ENCODE data around the gene RNU6-9.
"Not testable (repeated sequence)": the region's sequence is repeated elsewhere in the genome, so short reads cannot be mapped to it uniquely, and the experiment has no call there.

RNU6-9 gene

DNA sequence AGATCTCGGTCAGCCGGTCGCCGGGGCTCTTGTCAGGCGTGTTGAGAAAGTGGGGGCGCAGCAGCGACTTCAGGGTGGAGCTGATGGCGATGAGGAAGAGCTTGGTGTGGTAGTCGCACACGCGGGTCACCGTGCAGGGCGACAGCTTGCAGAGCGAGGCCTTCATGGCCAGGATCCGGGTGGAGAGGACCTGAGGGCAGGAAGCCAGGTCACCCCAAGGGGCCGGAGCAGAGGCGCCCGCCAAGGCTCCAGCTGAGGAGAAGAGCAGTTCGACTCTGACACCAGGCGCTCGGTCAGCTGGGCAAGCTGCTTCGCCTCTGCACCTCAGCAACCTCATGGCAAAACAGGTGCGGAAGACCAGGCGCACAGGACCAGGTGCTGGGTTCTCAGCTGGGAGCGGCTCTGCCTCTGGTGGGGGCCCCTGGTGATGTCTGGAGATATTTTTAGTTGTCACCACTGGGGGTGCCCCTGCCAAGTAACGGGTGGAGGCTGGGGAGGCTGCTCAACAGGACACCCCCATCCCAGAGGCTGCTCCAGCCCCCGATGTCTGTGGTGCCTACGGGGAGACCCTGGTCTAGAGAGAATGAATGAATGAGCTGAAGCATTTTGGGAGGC is 17.9 kb upstream of the RNU6-9 start:
- Histone ChIP-seq H3K4me1 (ENCODE audit: control insufficient read depth in 1 of 2, insufficient read depth in 1 of 2, low read depth in 1 of 2, low read length in 1 of 2) (peaks cover 7 to 10% of the 10 kb centered on the region in 2 experiments), H3K4me3 (ENCODE audit: low read depth in 1 of 2, low read length in 1 of 2) (no peak overlapping the region), H3K27ac (no peak overlapping the region), H3K36me3 (peaks cover 71% of the 10 kb centered on the region), H3K27me3 (no peaks in the 10 kb centered on the region), H3K9me3 (no peaks in the 10 kb centered on the region)
- TF ChIP-seq, protein P1, sequence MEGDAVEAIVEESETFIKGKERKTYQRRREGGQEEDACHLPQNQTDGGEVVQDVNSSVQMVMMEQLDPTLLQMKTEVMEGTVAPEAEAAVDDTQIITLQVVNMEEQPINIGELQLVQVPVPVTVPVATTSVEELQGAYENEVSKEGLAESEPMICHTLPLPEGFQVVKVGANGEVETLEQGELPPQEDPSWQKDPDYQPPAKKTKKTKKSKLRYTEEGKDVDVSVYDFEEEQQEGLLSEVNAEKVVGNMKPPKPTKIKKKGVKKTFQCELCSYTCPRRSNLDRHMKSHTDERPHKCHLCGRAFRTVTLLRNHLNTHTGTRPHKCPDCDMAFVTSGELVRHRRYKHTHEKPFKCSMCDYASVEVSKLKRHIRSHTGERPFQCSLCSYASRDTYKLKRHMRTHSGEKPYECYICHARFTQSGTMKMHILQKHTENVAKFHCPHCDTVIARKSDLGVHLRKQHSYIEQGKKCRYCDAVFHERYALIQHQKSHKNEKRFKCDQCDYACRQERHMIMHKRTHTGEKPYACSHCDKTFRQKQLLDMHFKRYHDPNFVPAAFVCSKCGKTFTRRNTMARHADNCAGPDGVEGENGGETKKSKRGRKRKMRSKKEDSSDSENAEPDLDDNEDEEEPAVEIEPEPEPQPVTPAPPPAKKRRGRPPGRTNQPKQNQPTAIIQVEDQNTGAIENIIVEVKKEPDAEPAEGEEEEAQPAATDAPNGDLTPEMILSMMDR (IDR thresholded peaks at IDR 0.05), result no peak

DNA sequence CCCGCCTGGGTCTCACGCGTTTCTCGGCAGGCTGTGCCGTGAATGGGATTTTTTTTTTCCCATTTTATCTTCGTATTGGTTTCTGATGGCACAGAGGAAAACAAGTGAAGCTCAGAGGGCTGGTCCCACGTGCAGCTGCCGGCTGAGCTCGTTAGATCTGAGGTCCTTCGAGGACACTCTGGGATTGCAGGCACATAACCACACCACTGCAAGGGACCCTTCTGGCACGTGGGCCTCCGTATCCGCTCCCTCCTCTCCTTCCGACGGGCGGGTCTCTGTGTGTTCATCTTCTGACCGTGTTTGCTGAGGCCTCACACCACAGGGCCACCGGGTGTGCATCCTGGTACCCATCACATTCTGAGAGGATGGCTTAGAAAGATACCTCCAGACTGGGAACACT is 17.2 kb upstream of the RNU6-9 start:
- Histone ChIP-seq H3K27me3 (no peaks in the 10 kb centered on the region), H3K36me3 (peaks cover 67% of the 10 kb centered on the region), H3K27ac (no peak overlapping the region), H3K4me3 (ENCODE audit: low read depth in 1 of 2, low read length in 1 of 2) (no peak overlapping the region), H3K9me3 (no peaks in the 10 kb centered on the region), H3K4me1 (ENCODE audit: control insufficient read depth in 1 of 2, insufficient read depth in 1 of 2, low read depth in 1 of 2, low read length in 1 of 2) (peaks cover 7 to 10% of the 10 kb centered on the region in 2 experiments)
- TF ChIP-seq, protein P1 (IDR thresholded peaks at IDR 0.05), result no peak

DNA sequence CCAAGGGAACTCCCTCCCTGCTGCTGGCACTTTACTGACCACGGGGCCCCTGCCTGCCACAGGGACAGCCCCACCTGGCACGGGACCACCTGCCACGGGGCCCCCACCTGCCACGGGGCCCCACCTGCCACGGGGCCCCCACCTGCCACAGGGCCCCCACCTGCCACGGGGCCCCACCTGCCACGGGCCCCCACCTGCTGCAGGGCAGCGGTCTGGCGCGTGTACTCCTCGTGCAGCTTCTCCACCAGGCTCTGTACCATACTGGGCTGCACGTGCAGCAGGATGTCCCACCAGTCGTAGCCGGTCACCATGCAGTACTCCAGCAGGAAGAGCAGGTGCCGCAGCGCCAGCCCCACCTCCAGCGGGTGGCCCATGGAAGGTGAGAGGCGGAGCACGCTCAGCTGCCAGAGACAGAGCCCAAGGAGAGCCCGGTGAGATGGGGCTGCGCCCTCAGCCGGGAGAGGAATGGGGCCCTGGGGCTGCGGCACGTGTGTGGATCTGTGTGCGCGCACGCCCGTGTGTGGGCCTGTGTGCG is 16.4 kb upstream of the RNU6-9 start:
- H3K27me3 ChIP-seq, result no peaks in the 10 kb centered on the region
- peaks cover 6 to 9% of the 10 kb centered on the region in 2 experiments for H3K4me1 ChIP-seq (ENCODE audit: control insufficient read depth in 1 of 2, insufficient read depth in 1 of 2, low read depth in 1 of 2, low read length in 1 of 2)
- TF ChIP-seq, protein P1 (IDR thresholded peaks at IDR 0.05), result no peak
- H3K9me3 ChIP-seq, result no peaks in the 10 kb centered on the region
- H3K4me3 ChIP-seq (ENCODE audit: low read depth in 1 of 2, low read length in 1 of 2), result no peak overlapping the region
- no peak overlapping the region for H3K27ac ChIP-seq
- peaks cover 70% of the 10 kb centered on the region for H3K36me3 ChIP-seq

DNA sequence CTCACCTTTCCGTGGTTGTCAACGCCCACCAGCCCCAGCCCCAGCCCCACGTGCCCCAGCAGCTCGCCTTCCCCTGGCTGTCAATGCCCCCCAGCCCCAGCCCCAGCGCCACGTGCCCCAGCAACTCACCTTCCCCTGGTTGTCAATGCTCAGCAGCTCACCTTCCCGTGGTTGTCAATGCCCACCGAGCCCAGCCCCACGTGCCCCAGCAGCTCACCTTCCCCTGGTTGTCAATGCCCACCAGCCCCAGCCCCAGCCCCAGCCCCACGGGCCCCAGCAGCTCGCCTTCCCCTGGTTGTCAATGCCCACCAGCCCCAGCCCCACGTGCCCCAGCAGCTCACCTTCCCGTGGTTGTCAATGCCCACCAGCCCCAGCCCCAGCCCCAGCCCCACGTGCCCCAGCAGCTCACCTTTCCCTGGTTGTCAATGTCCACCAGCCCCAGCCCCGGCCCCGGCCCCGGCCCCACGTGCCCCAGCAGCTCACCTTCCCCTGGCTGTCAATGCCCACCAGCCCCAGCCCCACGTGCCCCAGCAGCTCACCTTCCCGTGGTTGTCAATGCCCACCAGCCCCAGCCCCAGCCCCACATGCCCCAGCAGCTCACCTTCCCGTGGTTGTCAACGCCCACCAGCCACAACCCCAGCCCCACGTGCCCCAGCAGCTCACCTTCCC is 15.2 kb upstream of the RNU6-9 start:
- H3K27me3 ChIP-seq; H3K27ac ChIP-seq; H3K4me3 ChIP-seq (ENCODE audit: low read depth in 1 of 2, low read length in 1 of 2); H3K9me3 ChIP-seq; H3K4me1 ChIP-seq (ENCODE audit: control insufficient read depth in 1 of 2, insufficient read depth in 1 of 2, low read depth in 1 of 2, low read length in 1 of 2): not testable (repeated sequence)
- peaks cover 82% of the 10 kb centered on the region for H3K36me3 ChIP-seq

DNA sequence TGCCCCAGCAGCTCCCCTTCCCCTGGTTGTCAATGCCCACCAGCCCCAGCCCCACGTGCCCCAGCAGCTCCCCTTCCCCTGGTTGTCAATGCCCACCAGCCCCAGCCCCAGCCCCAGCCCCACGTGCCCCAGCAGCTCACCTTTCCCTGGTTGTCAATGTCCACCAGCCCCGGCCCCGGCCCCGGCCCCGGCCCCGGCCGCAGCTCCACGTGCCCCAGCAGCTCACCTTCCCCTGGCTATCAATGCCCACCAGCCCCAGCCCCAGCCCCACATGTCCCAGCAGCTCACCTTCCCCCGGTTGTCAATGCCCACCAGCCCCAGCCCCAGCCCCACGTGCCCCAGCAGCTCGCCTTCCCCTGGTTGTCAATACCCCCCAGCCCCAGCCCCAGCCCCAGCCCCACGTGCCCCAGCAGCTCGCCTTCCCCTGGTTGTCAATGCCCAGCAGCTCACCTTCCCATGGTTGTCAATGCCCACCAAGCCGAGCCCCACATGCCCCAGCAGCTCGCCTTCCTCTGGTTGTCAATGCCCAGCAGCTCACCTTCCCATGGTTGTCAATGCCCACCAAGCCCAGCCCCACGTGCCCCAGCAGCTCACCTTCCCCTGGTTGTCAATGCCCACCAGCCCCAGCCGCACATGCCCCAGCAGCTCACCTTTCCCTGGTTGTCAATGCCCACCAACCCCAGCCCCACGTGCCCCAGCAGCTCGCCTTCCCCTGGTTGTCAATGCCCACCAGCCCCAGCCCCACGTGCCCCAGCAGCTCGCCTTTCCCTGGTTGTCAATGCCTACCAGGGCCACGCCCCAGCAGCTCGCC is 14.3 kb upstream of the RNU6-9 start:
- H3K9me3 ChIP-seq; H3K4me1 ChIP-seq (ENCODE audit: control insufficient read depth in 1 of 2, insufficient read depth in 1 of 2, low read depth in 1 of 2, low read length in 1 of 2); H3K27ac ChIP-seq; H3K4me3 ChIP-seq (ENCODE audit: low read depth in 1 of 2, low read length in 1 of 2); H3K27me3 ChIP-seq: not testable (repeated sequence)
- peaks cover 85% of the 10 kb centered on the region for H3K36me3 ChIP-seq

DNA sequence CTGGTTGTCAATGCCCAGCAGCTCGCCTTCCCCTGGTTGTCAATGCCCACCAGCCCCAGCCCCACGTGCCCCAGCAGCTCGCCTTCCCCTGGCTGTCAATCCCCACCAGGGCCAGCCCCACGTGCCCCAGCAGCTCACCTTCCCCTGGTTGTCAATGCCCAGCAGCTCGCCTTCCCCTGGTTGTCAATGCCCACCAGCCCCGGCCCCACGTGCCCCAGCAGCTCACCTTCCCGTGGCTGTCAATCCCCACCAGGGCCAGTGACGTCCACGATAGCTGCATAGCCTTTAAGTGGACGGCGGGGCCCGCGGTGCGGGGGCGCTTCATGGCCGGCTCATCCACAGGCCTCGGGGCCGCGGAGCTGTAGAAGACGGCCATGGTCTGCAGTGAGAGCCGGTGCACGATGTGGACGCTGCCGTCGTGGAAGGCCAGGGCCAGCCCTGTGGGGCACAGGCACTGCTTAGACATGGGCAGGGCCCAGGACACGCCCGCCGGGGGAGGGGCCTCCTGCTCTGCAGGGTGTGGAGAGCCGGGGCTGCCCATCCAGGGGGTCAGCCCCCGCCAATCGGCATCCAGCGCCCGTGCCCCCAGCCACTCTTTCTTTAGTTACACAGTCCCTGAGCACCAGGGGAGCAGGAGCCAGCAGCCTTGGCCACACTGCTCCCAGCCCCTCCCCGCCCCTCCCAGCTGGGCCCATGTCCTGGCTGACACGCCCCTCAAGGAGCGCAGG is 13.4 kb upstream of the RNU6-9 start:
- Histone ChIP-seq H3K9me3 (no peaks in the 10 kb centered on the region), H3K4me3 (ENCODE audit: low read depth in 1 of 2, low read length in 1 of 2) (no peak overlapping the region), H3K4me1 (ENCODE audit: control insufficient read depth in 1 of 2, insufficient read depth in 1 of 2, low read depth in 1 of 2, low read length in 1 of 2) (no peaks in the 10 kb centered on the region), H3K27me3 (no peaks in the 10 kb centered on the region), H3K27ac (no peak overlapping the region), H3K36me3 (peaks cover 88% of the 10 kb centered on the region)
- TF ChIP-seq, protein P1 (IDR thresholded peaks at IDR 0.05), result no peak

Measured in neutrophil (primary cell).